GM23248 (cell line): Measurements from ENCODE around the gene NOL4L.

ENCODE experiments used
- EZH2 ChIP-seq: fragments of 200-600 bp; sonication (generic); IDR thresholded peaks from 2 replicates; pipeline ENCODE4 v1.6.1; 2018; ENCODE audit warnings: antibody characterized with exemption, mild to moderate bottlenecking; ENCODE audit not compliant: insufficient read depth, poor library complexity, severe bottlenecking
- EZH2phosphoT487 ChIP-seq: fragments of 200-600 bp; sonication (generic); IDR thresholded peaks from 2 replicates; pipeline ENCODE4 v1.6.1; 2018; ENCODE audit warnings: antibody characterized with exemption, moderate library complexity, mild to moderate bottlenecking, low read depth; ENCODE audit not compliant: insufficient read depth

DNA sequence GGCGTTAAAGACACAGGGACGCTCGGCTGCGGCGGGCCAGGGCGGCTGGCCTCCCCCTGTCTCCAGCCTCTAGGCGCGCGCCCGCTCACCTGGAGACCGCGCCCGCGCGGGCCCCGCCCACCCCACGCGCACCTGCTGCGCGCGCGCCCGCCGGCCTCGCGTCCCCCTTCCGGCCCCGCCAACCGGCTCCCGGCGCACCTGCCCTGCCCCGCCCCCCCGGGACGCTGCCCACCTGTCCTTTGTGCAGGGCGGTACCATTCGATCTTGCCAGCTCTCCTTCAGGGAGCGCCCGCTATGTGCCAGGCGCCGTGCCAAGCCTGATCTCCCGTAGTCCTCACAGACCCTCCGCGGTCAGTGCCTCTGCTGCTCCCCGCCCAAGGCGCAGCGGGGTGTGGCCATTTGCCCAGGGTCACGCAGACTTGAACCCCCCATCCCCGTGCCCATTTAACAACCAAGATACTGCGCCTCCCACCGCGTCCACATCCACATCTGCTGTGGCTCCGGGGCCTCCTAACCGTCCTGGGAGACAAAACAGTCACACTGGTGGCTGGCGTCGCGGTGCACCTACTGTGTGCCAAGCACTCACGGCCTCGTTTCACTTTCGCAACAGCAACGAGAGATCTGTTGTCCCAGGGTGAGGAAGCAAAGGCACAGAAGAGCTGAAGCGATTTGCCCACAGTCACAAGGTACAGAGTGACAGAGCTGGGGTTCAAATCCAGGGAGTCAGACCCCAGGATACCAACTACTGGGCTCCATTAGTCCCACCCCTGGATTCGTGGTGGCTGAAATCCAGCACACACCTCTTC lies 48.1 kb downstream of the NOL4L start:
- TF ChIP-seq EZH2 = no peak
- TF ChIP-seq EZH2phosphoT487 = no peak
